Measurements from ENCODE around the gene PPP1R13B.

PPP1R13B gene

GRCh38 chr14:103700753-103701490 lies 146.5 kb downstream of the PPP1R13B start:
- Histone ChIP-seq H3K4me1 (ENCODE audit: control insufficient read depth in 1 of 2, insufficient read depth in 2 of 2, low read length in 2 of 2) (peaks cover 11 to 19% of the 10 kb centered on the region in 2 donors), H3K27me3 (ENCODE audit: control insufficient read depth in 1 of 2, insufficient read depth in 2 of 2, low read length in 2 of 2) (no peaks in the 10 kb centered on the region), H3K4me3 (ENCODE audit: low read depth in 1 of 2, low read length in 2 of 2) (no peak overlapping the region), H3K9ac (ENCODE audit: low read depth in 1 of 2, low read length in 2 of 2) (no peak overlapping the region), H3K9me3 (ENCODE audit: control insufficient read depth in 1 of 2, low read length in 2 of 2) (no peaks in the 10 kb centered on the region), H3K27ac (ENCODE audit: low read depth, low read length) (no peak overlapping the region), H3K36me3 (ENCODE audit: control insufficient read depth in 1 of 2, insufficient read depth in 2 of 2, low read length in 2 of 2) (peaks cover 13 to 61% of the 10 kb centered on the region in 2 donors)

- Histone ChIP-seq H3K36me3 (ENCODE audit: control insufficient read depth in 1 of 2, insufficient read depth in 2 of 2, low read length in 2 of 2) (peaks cover 8 to 55% of the 10 kb centered on the region in 2 donors), H3K4me1 (ENCODE audit: control insufficient read depth in 1 of 2, insufficient read depth in 2 of 2, low read length in 2 of 2) (peaks cover 11 to 19% of the 10 kb centered on the region in 2 donors), H3K27me3 (ENCODE audit: control insufficient read depth in 1 of 2, insufficient read depth in 2 of 2, low read length in 2 of 2) (no peaks in the 10 kb centered on the region), H3K27ac (ENCODE audit: low read depth, low read length) (no peak overlapping the region), H3K9ac (ENCODE audit: low read depth in 1 of 2, low read length in 2 of 2) (no peak overlapping the region), H3K9me3 (ENCODE audit: control insufficient read depth in 1 of 2, low read length in 2 of 2) (no peaks in the 10 kb centered on the region), H3K4me3 (ENCODE audit: low read depth in 1 of 2, low read length in 2 of 2) (no peak overlapping the region)
Observed at GRCh38 chr14:103699901-103700752, 147.2 kb downstream of the PPP1R13B start.

- Histone ChIP-seq H3K36me3 (ENCODE audit: control insufficient read depth in 1 of 2, insufficient read depth in 2 of 2, low read length in 2 of 2) (peaks cover 15 to 59% of the 10 kb centered on the region in 2 donors), H3K27me3 (ENCODE audit: control insufficient read depth in 1 of 2, insufficient read depth in 2 of 2, low read length in 2 of 2) (no peaks in the 10 kb centered on the region), H3K4me3 (ENCODE audit: low read depth in 1 of 2, low read length in 2 of 2) (no peak overlapping the region), H3K27ac (ENCODE audit: low read depth, low read length) (no peak overlapping the region), H3K9ac (ENCODE audit: low read depth in 1 of 2, low read length in 2 of 2) (no peak overlapping the region), H3K4me1 (ENCODE audit: control insufficient read depth in 1 of 2, insufficient read depth in 2 of 2, low read length in 2 of 2) (peaks cover 11 to 19% of the 10 kb centered on the region in 2 donors), H3K9me3 (ENCODE audit: control insufficient read depth in 1 of 2, low read length in 2 of 2) (no peaks in the 10 kb centered on the region)
Observed at GRCh38 chr14:103699261-103699661, 148.1 kb downstream of the PPP1R13B start.

- Histone ChIP-seq H3K9ac (ENCODE audit: low read depth in 1 of 2, low read length in 2 of 2) (peak overlapping the region in 1 of 2 donors; percentile 24), H3K27me3 (ENCODE audit: control insufficient read depth in 1 of 2, insufficient read depth in 2 of 2, low read length in 2 of 2) (no peaks in the 10 kb centered on the region), H3K36me3 (ENCODE audit: control insufficient read depth in 1 of 2, insufficient read depth in 2 of 2, low read length in 2 of 2) (peaks cover 21 to 60% of the 10 kb centered on the region in 2 donors), H3K9me3 (ENCODE audit: control insufficient read depth in 1 of 2, low read length in 2 of 2) (no peaks in the 10 kb centered on the region), H3K4me1 (ENCODE audit: control insufficient read depth in 1 of 2, insufficient read depth in 2 of 2, low read length in 2 of 2) (peaks cover 11 to 21% of the 10 kb centered on the region in 2 donors), H3K4me3 (ENCODE audit: low read depth in 1 of 2, low read length in 2 of 2) (no peak overlapping the region), H3K27ac (ENCODE audit: low read depth, low read length) (no peak overlapping the region)
Observed at GRCh38 chr14:103698380-103699260, 148.8 kb downstream of the PPP1R13B start.

- no peaks in the 10 kb centered on the region for H3K9me3 ChIP-seq (ENCODE audit: control insufficient read depth in 1 of 2, low read length in 2 of 2)
- no peak overlapping the region for H3K27ac ChIP-seq (ENCODE audit: low read depth, low read length)
- peaks cover 19 to 25% of the 10 kb centered on the region in 2 donors for H3K4me1 ChIP-seq (ENCODE audit: control insufficient read depth in 1 of 2, insufficient read depth in 2 of 2, low read length in 2 of 2)
- no peaks in the 10 kb centered on the region for H3K27me3 ChIP-seq (ENCODE audit: control insufficient read depth in 1 of 2, insufficient read depth in 2 of 2, low read length in 2 of 2)
- H3K9ac ChIP-seq (ENCODE audit: low read depth in 1 of 2, low read length in 2 of 2), result no peak overlapping the region
- peaks cover 23 to 60% of the 10 kb centered on the region in 2 donors for H3K36me3 ChIP-seq (ENCODE audit: control insufficient read depth in 1 of 2, insufficient read depth in 2 of 2, low read length in 2 of 2)
- H3K4me3 ChIP-seq (ENCODE audit: low read depth in 1 of 2, low read length in 2 of 2), result no peak overlapping the region
Observed at GRCh38 chr14:103697603-103698379, 149.6 kb downstream of the PPP1R13B start.

GRCh38 chr14:103697206-103697602 lies 150.2 kb downstream of the PPP1R13B start:
- Histone ChIP-seq H3K27me3 (ENCODE audit: control insufficient read depth in 1 of 2, insufficient read depth in 2 of 2, low read length in 2 of 2) (no peaks in the 10 kb centered on the region), H3K4me1 (ENCODE audit: control insufficient read depth in 1 of 2, insufficient read depth in 2 of 2, low read length in 2 of 2) (peaks cover 20 to 25% of the 10 kb centered on the region in 2 donors), H3K4me3 (ENCODE audit: low read depth in 1 of 2, low read length in 2 of 2) (no peak overlapping the region), H3K9me3 (ENCODE audit: control insufficient read depth in 1 of 2, low read length in 2 of 2) (no peaks in the 10 kb centered on the region), H3K36me3 (ENCODE audit: control insufficient read depth in 1 of 2, insufficient read depth in 2 of 2, low read length in 2 of 2) (peaks cover 23 to 60% of the 10 kb centered on the region in 2 donors), H3K27ac (ENCODE audit: low read depth, low read length) (no peak overlapping the region), H3K9ac (ENCODE audit: low read depth in 1 of 2, low read length in 2 of 2) (no peak overlapping the region)

- H3K4me3 ChIP-seq (ENCODE audit: low read depth in 1 of 2, low read length in 2 of 2), result no peak overlapping the region
- no peak overlapping the region for H3K9ac ChIP-seq (ENCODE audit: low read depth in 1 of 2, low read length in 2 of 2)
- H3K27me3 ChIP-seq (ENCODE audit: control insufficient read depth in 1 of 2, insufficient read depth in 2 of 2, low read length in 2 of 2), result no peaks in the 10 kb centered on the region
- peaks cover 26 to 58% of the 10 kb centered on the region in 2 donors for H3K36me3 ChIP-seq (ENCODE audit: control insufficient read depth in 1 of 2, insufficient read depth in 2 of 2, low read length in 2 of 2)
- peaks cover 20 to 25% of the 10 kb centered on the region in 2 donors for H3K4me1 ChIP-seq (ENCODE audit: control insufficient read depth in 1 of 2, insufficient read depth in 2 of 2, low read length in 2 of 2)
- no peaks in the 10 kb centered on the region for H3K9me3 ChIP-seq (ENCODE audit: control insufficient read depth in 1 of 2, low read length in 2 of 2)
- H3K27ac ChIP-seq (ENCODE audit: low read depth, low read length), result peak overlapping the region; percentile 20
Observed at GRCh38 chr14:103696466-103697071, 150.8 kb downstream of the PPP1R13B start.

GRCh38 chr14:103696070-103696402 lies 151.3 kb downstream of the PPP1R13B start:
- no peak overlapping the region for H3K4me3 ChIP-seq (ENCODE audit: low read depth in 1 of 2, low read length in 2 of 2)
- peaks cover 20 to 25% of the 10 kb centered on the region in 2 donors for H3K4me1 ChIP-seq (ENCODE audit: control insufficient read depth in 1 of 2, insufficient read depth in 2 of 2, low read length in 2 of 2)
- H3K27me3 ChIP-seq (ENCODE audit: control insufficient read depth in 1 of 2, insufficient read depth in 2 of 2, low read length in 2 of 2), result no peaks in the 10 kb centered on the region
- H3K27ac ChIP-seq (ENCODE audit: low read depth, low read length), result no peak overlapping the region
- peaks cover 26 to 55% of the 10 kb centered on the region in 2 donors for H3K36me3 ChIP-seq (ENCODE audit: control insufficient read depth in 1 of 2, insufficient read depth in 2 of 2, low read length in 2 of 2)
- no peaks in the 10 kb centered on the region for H3K9me3 ChIP-seq (ENCODE audit: control insufficient read depth in 1 of 2, low read length in 2 of 2)
- no peak overlapping the region for H3K9ac ChIP-seq (ENCODE audit: low read depth in 1 of 2, low read length in 2 of 2)
